OCI-M2 (cell line): Measurements from ENCODE around the gene NNAT.

Source experiments
- DNase-seq: peaks from one replicate; lab custom pipeline; 2025; ENCODE audit not compliant: unreplicated experiment; lab: John Stamatoyannopoulos, UW

Gene NNAT

GRCh38 chr20:37565134-37565811 lies 44.2 kb downstream of the NNAT start:
- no peak for DNase-seq

GRCh38 chr20:37566590-37567330 lies 45.7 kb downstream of the NNAT start:
- DNase-seq: no peak

GRCh38 chr20:37567331-37567665 lies 46.2 kb downstream of the NNAT start:
- DNase-seq: no peak

GRCh38 chr20:37567671-37568588 lies 46.9 kb downstream of the NNAT start:
- DNase-seq: no peak

GRCh38 chr20:37570419-37570818 lies 49.4 kb downstream of the NNAT start:
- no peak for DNase-seq

- DNase-seq: no peak
Observed at GRCh38 chr20:37571033-37571432, 50.0 kb downstream of the NNAT start.
